ENCODE measurements around the gene KRT5.

GRCh38 chr12:52524898-52525591 lies 4.9 kb upstream of the KRT5 start:
- TF ChIP-seq POLR2AphosphoS5 (IDR thresholded peaks at IDR 0.05), result no peak
- TF ChIP-seq, protein P1, sequence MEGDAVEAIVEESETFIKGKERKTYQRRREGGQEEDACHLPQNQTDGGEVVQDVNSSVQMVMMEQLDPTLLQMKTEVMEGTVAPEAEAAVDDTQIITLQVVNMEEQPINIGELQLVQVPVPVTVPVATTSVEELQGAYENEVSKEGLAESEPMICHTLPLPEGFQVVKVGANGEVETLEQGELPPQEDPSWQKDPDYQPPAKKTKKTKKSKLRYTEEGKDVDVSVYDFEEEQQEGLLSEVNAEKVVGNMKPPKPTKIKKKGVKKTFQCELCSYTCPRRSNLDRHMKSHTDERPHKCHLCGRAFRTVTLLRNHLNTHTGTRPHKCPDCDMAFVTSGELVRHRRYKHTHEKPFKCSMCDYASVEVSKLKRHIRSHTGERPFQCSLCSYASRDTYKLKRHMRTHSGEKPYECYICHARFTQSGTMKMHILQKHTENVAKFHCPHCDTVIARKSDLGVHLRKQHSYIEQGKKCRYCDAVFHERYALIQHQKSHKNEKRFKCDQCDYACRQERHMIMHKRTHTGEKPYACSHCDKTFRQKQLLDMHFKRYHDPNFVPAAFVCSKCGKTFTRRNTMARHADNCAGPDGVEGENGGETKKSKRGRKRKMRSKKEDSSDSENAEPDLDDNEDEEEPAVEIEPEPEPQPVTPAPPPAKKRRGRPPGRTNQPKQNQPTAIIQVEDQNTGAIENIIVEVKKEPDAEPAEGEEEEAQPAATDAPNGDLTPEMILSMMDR (IDR thresholded peaks at IDR 0.05), result no peak

Measured in suprapubic skin (tissue), 3 donors.